Right cardiac atrium (tissue), 5 donors: ENCODE data around the gene PDCD10. TPM values are rescaled to one million over a fixed set of nuclear protein-coding genes. Genes with fewer than 3 reads are reported as not detected.

Experiments
- ATAC-seq, 2 donors: fragments of 200-7000 bp; cut with Tn5 transposase; one replicate each; pipeline versions ENCODE4 v1.8.0 to v1.9.1; 2020; ENCODE audit warnings: moderate library complexity in 2 of 2, mild to moderate bottlenecking in 1 of 2
- DNase-seq, 3 donors: peaks; one replicate each; pipeline ENCODE4 v3.0.0-alpha.2; 2020
- H3K27ac ChIP-seq: one replicate; pipeline ENCODE4 v1.5.1; 2013; ENCODE audit warnings: mild to moderate bottlenecking, low read length, control low read depth, moderate library complexity
- H3K27me3 ChIP-seq: one replicate; pipeline ENCODE4 v1.6.1; 2013; ENCODE audit not compliant: control insufficient read depth, insufficient read depth
- H3K4me1 ChIP-seq: one replicate; pipeline ENCODE4 v1.6.1; 2013; ENCODE audit warnings: low read length; ENCODE audit not compliant: control insufficient read depth, insufficient read depth
- H3K4me3 ChIP-seq: one replicate; pipeline ENCODE4 v1.5.1; 2013; ENCODE audit warnings: low read length, control low read depth
- H3K9me3 ChIP-seq: one replicate; pipeline ENCODE4 v1.6.1; 2013; ENCODE audit warnings: low read length; ENCODE audit not compliant: control insufficient read depth
- WGBS: extraction: QIAGEN DNeasy Blood & Tissue Kit; methylation state at CpG from one replicate; pipeline ENCODE4 v1.1.7; 2013; 5-methylcytosine and 5-hydroxymethylcytosine counted together
- intact Hi-C, 4 donors: fragments of 100-400 bp; cut with DNase I; formaldehyde crosslinking; loops; one replicate each; pipeline versions ENCODE4 v1.11.0 to v1.14.0; 2022 to 2023
- long read RNA-seq, 4 donors: library from polyadenylated mRNA; unstranded; transcript quantifications; one replicate each; pipeline ENCODE4 v2.0.0, GENCODE V29; 2020 to 2021
- polyA plus RNA-seq: library from polyadenylated mRNA; stranded (reverse); fragments of 200-250 nt; gene quantifications from one replicate; pipeline ENCODE4 v1.2.3, GENCODE V29; 2013
- total RNA-seq, 4 donors: library from RNA; stranded (reverse); fragmentation: NEBNext Ultra II Directional; extraction: Animal tissue kit (Norgen Biotek cat#: 25700); gene quantifications; one replicate each; pipeline ENCODE4 v1.2.1, GENCODE V29; 2021
- donor health status: healthy with polysubstance abuse.
- donor health status: DM: no; HTN: yes; CAD: no.
- donor health status: DM: no; HTN: no; CAD: no.
- donor health status: DM: no; HTN: yes; CAD: no; lungs with severe emphysema.
- donor health status: DM: yes; HTN: yes; CAD: no.

The PDCD10 gene
- 10 to 100 TPM; 26.6 to 32.9 (median 30.9) TPM for total RNA-seq
- 29.1 TPM for polyA plus RNA-seq
- long read RNA-seq, donor 1, transcript PDCD10-218 (8 exons, 1,276 nt), result major isoform, 26 of 46 reads
- long read RNA-seq, donor 1, transcript PDCD10-208 (9 exons, 1,360 nt), result minor isoform, 18 of 46 reads
- long read RNA-seq, donor 1, partial matches to known transcripts, result 0 of 46 reads
- long read RNA-seq, donor 1, other reads (novel, unspliced or antisense), result 1 of 46 reads
- long read RNA-seq, donor 2, transcript PDCD10-218 (8 exons, 1,276 nt), result major isoform, 5 of 9 reads
- long read RNA-seq, donor 2, partial matches to known transcripts, result 0 of 9 reads
- long read RNA-seq, donor 2, other reads (novel, unspliced or antisense), result 0 of 9 reads
- long read RNA-seq, donor 3, transcript PDCD10-218 (8 exons, 1,276 nt), result major isoform, 40 of 75 reads
- long read RNA-seq, donor 3, transcript PDCD10-208 (9 exons, 1,360 nt), result minor isoform, 30 of 75 reads
- long read RNA-seq, donor 3, partial matches to known transcripts, result 2 of 75 reads
- long read RNA-seq, donor 3, other reads (novel, unspliced or antisense), result 3 of 75 reads
- long read RNA-seq, donor 4, transcript PDCD10-218 (8 exons, 1,276 nt), result major isoform, 8 of 14 reads
- long read RNA-seq, donor 4, transcript PDCD10-208 (9 exons, 1,360 nt), result minor isoform, 5 of 14 reads
- long read RNA-seq, donor 4, partial matches to known transcripts, result 0 of 14 reads
- long read RNA-seq, donor 4, other reads (novel, unspliced or antisense), result 1 of 14 reads

GRCh38 chr3:167734498-167735232, at the start of gene PDCD10:
Gene PDCD10, minus strand, starts transcription at chr3:167734892. Its CDS starts 14,735 bp downstream, at chr3:167720157.
- H3K27ac ChIP-seq, result peak within 1 kb of the TSS; percentile 96
- peak within 1 kb of the TSS; percentile 77 for H3K4me3 ChIP-seq
- WGBS, result under 1% methylated on average over 49 of the region's 49 CpGs
- DNase-seq, result peak; percentile 98 to 99 (median 99)
- H3K9me3 ChIP-seq, result no peaks in the 10 kb centered on the region
- H3K4me1 ChIP-seq, result no peaks in the 10 kb centered on the region
- intact Hi-C loops, result loop anchor here in 1 of 4 donors (5.0 to 10.0 kb wide), 2 partner anchors 78 to 140 kb away; no protein-coding TSS in a partner anchor
- no peaks in the 10 kb centered on the region for H3K27me3 ChIP-seq
- peak; percentile 99 for ATAC-seq

GRCh38 chr3:167783781-167784180, 49.1 kb upstream of the PDCD10 start:
- intact Hi-C loops, result no loop called here
- Histone ChIP-seq H3K4me1 (peaks cover 2% of the 10 kb centered on the region), H3K4me3 (no peak overlapping the region), H3K9me3 (no peaks in the 10 kb centered on the region), H3K27me3 (no peaks in the 10 kb centered on the region), H3K27ac (no peak overlapping the region)
- DNase-seq (peak; percentile 7 to 58 (median 49)), ATAC-seq (no peak)
- 27% methylated on average over 1 of the region's 1 CpG for WGBS

DNA sequence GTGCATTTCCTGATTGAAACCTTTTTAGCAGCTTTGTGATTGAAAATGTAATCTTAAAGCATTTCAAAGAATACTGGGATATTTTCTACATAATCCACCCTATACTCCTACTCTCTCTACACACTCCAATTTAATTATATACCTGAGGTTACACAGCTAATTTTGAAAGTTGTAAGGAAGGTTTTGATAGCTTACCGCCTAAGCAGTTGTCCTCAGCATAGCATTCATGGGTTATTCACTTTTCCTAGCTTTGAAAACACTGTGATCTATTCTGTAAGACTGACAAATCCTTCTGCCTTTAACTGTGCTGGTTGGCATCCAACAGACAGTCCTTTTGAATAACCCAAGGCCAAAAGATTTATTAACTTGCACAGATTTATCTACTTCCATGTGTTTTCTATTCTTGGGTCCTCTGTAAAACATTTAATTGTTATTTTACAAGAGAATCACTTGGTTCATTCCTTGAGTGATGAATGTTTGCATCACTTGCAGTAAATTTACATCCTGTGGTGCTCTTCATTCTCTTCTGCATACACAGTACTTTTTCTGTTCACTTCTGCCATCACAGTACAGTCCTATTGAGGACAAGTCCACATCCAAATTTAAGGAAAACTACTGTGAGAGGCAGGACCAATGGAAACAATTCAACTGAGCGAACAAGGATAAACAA, 45.7 kb upstream of the PDCD10 start:
- Histone ChIP-seq H3K9me3 (no peaks in the 10 kb centered on the region), H3K27ac (no peak overlapping the region), H3K4me1 (no peaks in the 10 kb centered on the region), H3K27me3 (no peaks in the 10 kb centered on the region), H3K4me3 (no peak overlapping the region)
- intact Hi-C loops, result no loop called here
- ATAC-seq (no peak), DNase-seq (no peak)
- WGBS, result 92% methylated on average over 2 of the region's 2 CpGs

GRCh38 chr3:167777356-167777755, 42.7 kb upstream of the PDCD10 start:
- H3K27ac ChIP-seq, result no peak overlapping the region
- H3K4me1 ChIP-seq, result no peaks in the 10 kb centered on the region
- WGBS, result 72% methylated on average over 1 of the region's 1 CpG
- H3K4me3 ChIP-seq, result no peak overlapping the region
- no peaks in the 10 kb centered on the region for H3K9me3 ChIP-seq
- no peak for ATAC-seq
- intact Hi-C loops, result no loop called here
- no peaks in the 10 kb centered on the region for H3K27me3 ChIP-seq
- no peak for DNase-seq

DNA sequence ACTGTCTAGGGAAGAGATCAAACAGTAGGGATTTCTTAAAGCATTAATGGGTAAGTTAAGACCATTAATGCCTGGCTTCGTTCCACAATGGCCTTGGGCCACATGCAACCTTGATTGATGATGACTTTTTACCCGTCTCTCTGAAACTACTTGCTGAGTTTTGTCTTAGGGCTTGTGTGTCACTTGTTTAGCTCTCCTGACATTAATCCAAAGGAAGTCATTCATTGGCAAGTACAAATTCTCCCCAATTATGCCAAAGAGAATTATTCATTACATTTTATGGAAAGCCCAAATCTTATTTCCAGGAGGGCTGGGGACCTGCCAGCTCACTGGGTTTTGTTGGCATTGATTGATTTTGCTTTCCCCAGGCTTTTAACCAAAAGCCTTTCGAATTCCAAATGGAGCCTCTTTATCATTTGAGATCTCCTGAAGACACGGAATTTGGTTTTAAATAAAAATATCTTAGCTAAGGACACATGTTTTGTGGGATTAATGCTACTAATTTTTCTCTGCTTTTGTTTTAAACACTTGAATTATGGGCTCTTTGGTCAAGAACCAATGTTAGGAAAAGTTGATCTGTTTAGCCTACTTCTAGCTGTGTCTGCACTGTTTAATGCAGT, 41.5 kb upstream of the PDCD10 start:
- 45% methylated on average over 4 of the region's 4 CpGs for WGBS
- H3K4me1 ChIP-seq, result no peaks in the 10 kb centered on the region
- H3K4me3 ChIP-seq, result no peak overlapping the region
- no peaks in the 10 kb centered on the region for H3K9me3 ChIP-seq
- no peak overlapping the region for H3K27ac ChIP-seq
- no peak for DNase-seq
- intact Hi-C loops, result no loop called here
- no peak for ATAC-seq
- no peaks in the 10 kb centered on the region for H3K27me3 ChIP-seq

GRCh38 chr3:167773584-167773983, 38.9 kb upstream of the PDCD10 start:
- DNase-seq (no peak), ATAC-seq (no peak)
- H3K27me3 ChIP-seq, result no peaks in the 10 kb centered on the region
- no peaks in the 10 kb centered on the region for H3K9me3 ChIP-seq
- 59% methylated on average over 1 of the region's 1 CpG for WGBS
- intact Hi-C loops, result no loop called here
- H3K4me3 ChIP-seq, result no peak overlapping the region
- H3K27ac ChIP-seq, result no peak overlapping the region
- H3K4me1 ChIP-seq, result no peaks in the 10 kb centered on the region

DNA sequence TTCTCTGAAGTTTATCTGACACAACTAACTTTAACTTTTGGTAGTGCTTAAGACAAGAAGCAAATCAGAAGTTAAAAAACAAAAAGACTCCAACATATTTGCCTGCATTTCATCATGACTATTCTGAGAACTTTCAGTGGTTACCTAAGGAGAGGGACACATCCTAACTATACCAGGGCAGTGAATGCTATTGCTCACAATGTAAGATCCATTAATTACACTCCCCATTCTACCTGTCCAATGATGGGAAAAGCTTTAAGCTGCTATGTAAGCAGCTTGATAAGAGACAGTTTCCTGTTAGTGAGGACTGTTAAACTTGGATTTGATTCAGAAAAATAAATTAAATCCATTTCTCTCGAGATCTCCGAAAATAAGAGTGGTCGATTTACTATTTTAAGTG, 38.3 kb upstream of the PDCD10 start:
- intact Hi-C loops, result no loop called here
- ATAC-seq, result no peak
- H3K27me3 ChIP-seq, result no peaks in the 10 kb centered on the region
- H3K27ac ChIP-seq, result no peak overlapping the region
- DNase-seq, result no peak
- no peaks in the 10 kb centered on the region for H3K9me3 ChIP-seq
- no peak overlapping the region for H3K4me3 ChIP-seq
- H3K4me1 ChIP-seq, result no peaks in the 10 kb centered on the region
- 52% methylated on average over 3 of the region's 3 CpGs for WGBS

- intact Hi-C loops, result no loop called here
- Histone ChIP-seq H3K4me1 (no peaks in the 10 kb centered on the region), H3K9me3 (no peaks in the 10 kb centered on the region), H3K27ac (no peak overlapping the region), H3K27me3 (no peaks in the 10 kb centered on the region), H3K4me3 (no peak overlapping the region)
- DNase-seq (no peak), ATAC-seq (no peak)
- 38% methylated on average over 2 of the region's 2 CpGs for WGBS
Observed at GRCh38 chr3:167762296-167762695, 27.6 kb upstream of the PDCD10 start.

- Histone ChIP-seq H3K9me3 (no peaks in the 10 kb centered on the region), H3K4me3 (no peak overlapping the region), H3K27me3 (no peaks in the 10 kb centered on the region), H3K27ac (no peak overlapping the region), H3K4me1 (no peaks in the 10 kb centered on the region)
- 80% methylated on average over 1 of the region's 1 CpG for WGBS
- ATAC-seq, result no peak
- intact Hi-C loops, result no loop called here
- no peak for DNase-seq
Observed at GRCh38 chr3:167761302-167761701, 26.6 kb upstream of the PDCD10 start.

GRCh38 chr3:167754049-167754448, 19.4 kb upstream of the PDCD10 start:
- ATAC-seq (no peak), DNase-seq (no peak)
- no peaks in the 10 kb centered on the region for H3K4me1 ChIP-seq
- H3K4me3 ChIP-seq, result no peak overlapping the region
- H3K9me3 ChIP-seq, result no peaks in the 10 kb centered on the region
- H3K27ac ChIP-seq, result no peak overlapping the region
- intact Hi-C loops, result no loop called here
- no peaks in the 10 kb centered on the region for H3K27me3 ChIP-seq
